ENCODE data around the gene LRRC34.
A peak's percentile ranks its signal among the peaks of the same experiment; 100 is the strongest.

The LRRC34 gene

DNA sequence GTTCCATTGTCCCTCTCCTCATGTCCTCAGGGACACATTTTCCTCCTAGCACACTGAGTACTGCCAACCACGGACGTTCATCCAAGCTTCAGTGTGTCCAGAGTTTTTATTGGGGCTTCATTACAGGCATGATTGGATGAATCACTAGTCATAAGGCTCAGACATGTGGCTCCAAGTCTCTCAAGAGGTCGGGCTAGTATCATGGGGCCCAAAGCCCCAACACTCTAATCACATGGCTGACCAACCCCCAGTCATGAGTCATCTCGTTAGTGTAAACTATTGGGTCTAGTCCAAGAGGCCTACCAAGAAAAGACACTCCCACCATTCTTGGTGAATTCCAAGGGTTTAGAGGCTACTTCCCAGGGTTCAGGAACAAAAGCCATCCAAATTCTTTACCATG, 52.2 kb downstream of the LRRC34 start:
- no peak overlapping the region for H3K4me3 ChIP-seq (ENCODE audit: control insufficient read depth, low read depth, low read length)
- peak; percentile 83 for DNase-seq (ENCODE audit: low read depth)
- no peak for TF ChIP-seq CTCF (conservative IDR thresholded peaks at IDR 0.05; ENCODE audit: control insufficient read depth, insufficient read depth, low read depth, low read length)

DNA sequence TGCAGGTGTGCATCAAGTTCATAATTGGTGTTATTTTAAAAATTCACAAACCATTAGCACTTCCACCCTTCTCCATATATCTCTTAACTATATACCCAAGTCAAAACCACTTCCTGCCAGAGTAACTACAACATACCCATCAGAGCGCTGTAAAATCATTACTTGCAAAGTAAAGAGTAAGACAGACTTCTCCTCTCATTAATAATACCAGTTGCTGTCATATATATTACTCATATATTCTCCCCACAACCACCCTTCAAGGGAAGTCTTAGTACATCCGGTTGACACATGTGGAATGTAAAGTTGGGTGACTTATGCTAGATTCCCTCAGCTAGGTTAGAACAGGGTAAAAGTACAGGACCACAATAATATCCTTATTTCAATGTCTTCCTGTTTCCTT, 53.4 kb downstream of the LRRC34 start:
- no peak for TF ChIP-seq CTCF (conservative IDR thresholded peaks at IDR 0.05; ENCODE audit: control insufficient read depth, insufficient read depth, low read depth, low read length)
- H3K4me3 ChIP-seq (ENCODE audit: control insufficient read depth, low read depth, low read length), result no peak overlapping the region
- peak; percentile 52 for DNase-seq (ENCODE audit: low read depth)

DNA sequence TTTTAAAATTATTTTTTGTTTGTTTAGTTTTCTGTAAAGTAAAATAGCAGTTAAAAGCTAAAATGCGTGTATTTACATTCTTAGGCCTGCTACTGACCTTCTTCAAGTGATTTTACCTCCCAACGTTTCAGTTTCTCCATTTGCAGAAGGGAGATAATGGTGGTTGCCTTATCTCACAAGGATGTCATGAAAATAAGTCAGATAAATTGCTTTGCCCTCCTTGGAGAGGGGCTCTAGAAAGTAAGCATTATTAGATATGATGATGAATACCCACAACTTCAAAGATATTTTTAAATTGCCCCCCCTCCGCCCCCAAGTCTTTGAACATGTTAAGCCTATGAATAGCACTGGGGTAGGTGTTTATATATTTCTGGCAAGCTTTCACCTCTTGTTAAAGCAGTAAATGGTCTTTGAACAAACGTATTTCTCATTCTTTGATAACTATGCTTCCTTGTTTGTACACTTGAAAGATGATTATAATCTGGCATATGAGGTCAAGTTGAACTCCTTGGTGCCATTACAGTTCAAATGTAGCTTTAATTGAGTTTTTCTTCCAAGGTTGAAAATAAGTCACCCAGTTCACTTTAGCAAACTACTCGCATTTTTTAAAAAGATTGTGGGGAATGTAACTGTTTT, 54.2 kb downstream of the LRRC34 start:
- no peak for DNase-seq (ENCODE audit: low read depth)

DNA sequence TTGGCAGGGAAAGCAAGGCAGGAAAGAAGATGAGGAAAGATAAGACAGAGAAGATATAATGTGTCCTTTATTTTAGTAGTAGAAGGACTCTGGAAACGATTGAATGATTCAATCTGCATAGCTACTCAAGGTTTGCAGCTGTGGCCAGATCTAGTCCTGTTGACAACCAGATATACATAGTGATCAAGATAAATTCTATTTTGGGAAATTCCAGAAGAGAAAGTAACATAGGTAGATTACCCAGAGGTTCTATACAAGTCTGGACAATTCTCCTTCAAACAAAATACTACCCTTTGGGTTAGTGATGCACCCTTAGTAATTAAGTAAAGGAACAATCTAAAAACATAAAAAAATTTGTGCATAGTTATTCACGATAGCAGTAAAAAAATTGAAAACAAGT, 57.2 kb downstream of the LRRC34 start:
- no peak overlapping the region for H3K4me3 ChIP-seq (ENCODE audit: control insufficient read depth, low read depth, low read length)
- no peak for DNase-seq (ENCODE audit: low read depth)
- no peak for TF ChIP-seq CTCF (conservative IDR thresholded peaks at IDR 0.05; ENCODE audit: control insufficient read depth, insufficient read depth, low read depth, low read length)

More for the DNA sequence above, 54.2 kb downstream of the LRRC34 start:
- no peak overlapping the region for H3K4me3 ChIP-seq (ENCODE audit: control insufficient read depth, low read depth, low read length)
- no peak for TF ChIP-seq CTCF (conservative IDR thresholded peaks at IDR 0.05; ENCODE audit: control insufficient read depth, insufficient read depth, low read depth, low read length)

DNA sequence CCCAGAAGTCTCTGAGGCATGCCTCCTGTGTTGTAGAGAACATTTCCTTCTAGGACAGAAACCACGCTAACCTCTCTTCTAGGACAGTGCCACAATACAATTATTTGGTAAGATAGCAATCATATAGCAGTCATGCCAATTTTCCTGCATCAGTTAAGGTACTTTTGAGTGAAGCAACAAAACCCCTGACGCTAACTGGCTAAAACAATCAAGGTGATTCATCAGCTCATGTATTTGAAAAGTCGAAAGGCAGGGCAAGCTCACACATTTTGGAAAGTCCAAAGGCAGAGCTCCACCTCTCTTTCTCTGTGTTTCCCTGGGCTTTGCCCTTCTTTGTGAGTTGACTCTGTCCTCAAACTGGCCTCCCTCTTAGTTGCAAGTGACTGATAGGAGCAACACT, 58.0 kb downstream of the LRRC34 start:
- no peak for DNase-seq (ENCODE audit: low read depth)
- no peak overlapping the region for H3K4me3 ChIP-seq (ENCODE audit: control insufficient read depth, low read depth, low read length)
- TF ChIP-seq CTCF (conservative IDR thresholded peaks at IDR 0.05; ENCODE audit: control insufficient read depth, insufficient read depth, low read depth, low read length), result no peak

- no peak for TF ChIP-seq CTCF (conservative IDR thresholded peaks at IDR 0.05; ENCODE audit: control insufficient read depth, insufficient read depth, low read depth, low read length)
- H3K4me3 ChIP-seq (ENCODE audit: control insufficient read depth, low read depth, low read length), result no peak overlapping the region
- DNase-seq (ENCODE audit: low read depth), result no peak
Observed at GRCh38 chr3:169751875-169752274, 60.8 kb downstream of the LRRC34 start.

DNA sequence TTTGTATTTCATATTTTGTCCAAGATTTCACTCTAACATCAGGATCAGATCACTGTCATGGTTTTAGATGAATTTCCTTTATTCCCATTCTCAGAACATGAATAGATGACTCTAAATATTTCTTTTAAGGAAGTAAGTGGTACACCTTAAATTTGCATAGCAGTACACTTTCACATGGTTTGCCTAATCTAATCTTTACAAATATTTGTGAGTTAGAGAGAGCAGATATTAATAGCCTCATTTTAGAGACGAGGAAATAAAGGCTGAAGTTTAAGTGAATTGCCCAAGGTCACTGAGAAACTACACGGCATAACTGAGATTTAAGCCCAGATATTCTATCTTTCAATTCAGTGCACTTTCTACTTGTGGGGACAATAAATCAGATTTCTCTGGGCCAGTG, 62.0 kb downstream of the LRRC34 start:
- TF ChIP-seq CTCF (conservative IDR thresholded peaks at IDR 0.05; ENCODE audit: control insufficient read depth, insufficient read depth, low read depth, low read length), result no peak
- no peak for DNase-seq (ENCODE audit: low read depth)
- H3K4me3 ChIP-seq (ENCODE audit: control insufficient read depth, low read depth, low read length), result no peak overlapping the region

All from fibroblast of mammary gland (primary cell).